ENCODE data around the gene HINT2.

The HINT2 gene

DNA sequence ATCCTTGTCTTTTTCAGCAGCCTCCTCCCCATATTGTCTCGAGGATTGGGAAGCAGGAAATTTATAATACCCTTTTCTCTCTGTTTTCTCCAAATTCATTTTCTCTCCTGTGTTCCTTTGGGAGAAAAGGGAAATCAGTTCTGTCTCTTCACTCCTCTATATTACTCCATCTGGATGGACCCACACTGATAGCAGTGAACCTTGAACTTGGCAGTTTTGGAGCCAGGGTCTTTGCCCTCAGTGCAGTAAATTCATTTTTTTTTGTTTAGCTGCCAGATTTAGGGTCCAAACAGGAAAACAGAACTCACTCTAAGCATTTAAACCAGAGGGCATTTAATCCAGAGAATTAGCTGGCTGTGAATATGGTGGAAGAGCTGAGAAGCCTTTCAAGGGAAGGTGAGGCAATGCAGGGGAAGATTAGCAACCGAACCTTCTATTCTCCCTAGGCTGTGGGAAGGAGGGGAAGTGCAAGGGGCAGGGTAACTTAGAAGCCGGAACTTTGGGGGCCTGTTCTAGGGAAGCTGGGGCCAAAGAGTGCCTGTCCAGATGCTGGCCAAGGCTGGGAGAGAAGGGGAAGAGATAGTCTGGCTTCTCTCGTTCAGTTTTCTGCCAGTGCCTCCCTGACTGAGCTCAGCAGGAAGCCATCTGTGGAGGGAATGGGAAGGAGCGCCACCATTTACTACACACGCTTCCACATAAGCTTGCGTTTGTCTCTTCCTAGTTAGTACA is 39.8 kb downstream of the HINT2 start:
- DNase-seq (ENCODE audit: low read depth), result no peak

DNA sequence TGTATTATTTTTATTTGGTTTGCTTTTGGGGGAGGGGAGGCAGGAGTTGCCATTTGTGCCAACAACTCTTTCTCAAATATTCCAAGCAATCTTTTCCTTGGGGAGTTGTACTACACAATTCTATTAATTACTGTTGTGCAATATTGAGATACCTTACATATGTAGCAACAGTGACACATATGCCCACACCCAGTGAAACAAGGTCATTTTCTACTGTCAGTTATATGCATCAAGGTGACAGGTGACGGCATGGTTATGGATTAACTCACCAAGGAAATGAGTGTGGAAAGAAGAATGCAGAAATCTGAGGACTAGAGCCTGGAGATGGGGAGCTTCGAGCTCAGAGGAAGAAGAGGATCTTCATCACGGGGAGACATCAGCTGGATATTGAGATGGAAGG is 42.9 kb downstream of the HINT2 start:
- DNase-seq (ENCODE audit: low read depth), result no peak

DNA sequence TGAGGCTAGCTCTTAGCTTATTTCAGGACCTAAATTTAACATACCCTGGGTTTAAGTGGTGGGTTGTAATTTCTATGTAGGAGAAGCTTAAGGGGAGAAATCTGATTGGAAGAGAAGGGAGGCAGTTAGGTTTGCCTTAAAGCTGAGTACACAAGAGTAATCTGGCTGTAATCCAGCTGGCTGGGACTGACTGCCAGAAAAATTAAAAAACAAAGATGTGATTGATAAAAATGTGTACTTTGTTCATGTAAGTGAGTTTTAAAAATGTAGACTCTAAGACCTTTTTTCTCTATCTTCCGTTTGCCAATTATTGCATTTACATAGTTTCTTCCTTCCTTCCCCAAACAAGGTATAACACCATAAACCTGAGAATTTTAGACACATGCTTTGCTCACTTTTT is 43.3 kb downstream of the HINT2 start:
- DNase-seq (ENCODE audit: low read depth), result no peak

DNA sequence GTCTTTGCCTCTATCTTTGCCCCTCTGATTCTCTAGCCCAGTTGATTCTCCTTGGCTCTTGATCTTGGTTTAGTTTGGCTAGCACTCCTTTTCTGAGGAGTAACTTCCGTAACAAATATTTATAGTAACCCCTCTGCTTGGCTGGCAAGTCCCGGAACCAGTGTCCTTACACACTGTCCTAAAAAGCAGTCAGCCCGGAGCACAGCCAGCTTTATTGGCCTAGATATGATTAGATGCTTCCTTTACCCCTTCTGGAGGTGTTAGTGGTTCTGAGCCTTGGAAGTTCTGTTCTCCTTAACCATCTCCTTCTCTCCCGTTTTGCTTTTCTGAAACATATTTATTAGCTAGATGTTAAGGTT is 43.8 kb downstream of the HINT2 start:
- no peak for DNase-seq (ENCODE audit: low read depth)

DNA sequence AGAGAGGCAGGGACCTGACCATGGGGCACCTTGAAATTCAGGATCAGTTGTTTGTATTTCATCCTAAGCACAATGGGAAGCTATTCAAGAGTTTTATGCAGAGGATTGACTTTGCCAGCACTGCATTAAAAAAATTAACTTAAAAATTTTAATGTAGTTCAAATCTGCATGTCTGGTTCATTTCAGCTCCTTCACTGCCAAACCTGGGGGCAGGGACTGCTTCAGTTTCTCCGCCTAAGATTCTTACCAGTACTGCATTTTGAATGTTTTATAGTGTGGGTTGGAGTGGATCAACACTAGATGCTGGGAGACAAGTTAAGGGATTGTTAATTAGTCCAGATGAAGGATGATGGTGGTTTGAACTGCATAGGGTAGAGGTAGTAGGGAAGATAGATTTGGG is 45.1 kb downstream of the HINT2 start:
- no peak for DNase-seq (ENCODE audit: low read depth)

GRCh38 chr9:35767458-35767857 is 47.4 kb downstream of the HINT2 start:
- DNase-seq (ENCODE audit: low read depth), result no peak

DNA sequence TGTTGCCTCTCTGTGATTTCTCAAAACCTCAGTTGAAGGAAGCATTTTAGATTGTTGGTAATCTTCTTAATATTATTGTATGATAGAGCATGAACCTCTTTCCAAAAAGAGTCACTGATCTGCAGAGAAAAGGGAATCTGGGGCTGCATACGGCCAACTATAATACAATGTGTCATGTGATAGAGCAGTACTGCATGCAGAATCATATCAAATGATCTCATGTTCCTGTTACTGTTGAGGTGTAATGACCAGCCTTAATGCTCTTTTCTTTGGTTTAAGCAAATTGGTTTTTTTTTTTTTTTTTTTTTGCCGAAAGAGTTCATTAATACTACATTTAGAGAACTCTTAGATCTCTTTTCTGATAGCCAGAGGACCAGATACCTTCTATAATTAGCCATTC is 47.8 kb downstream of the HINT2 start:
- no peak for DNase-seq (ENCODE audit: low read depth)

- no peak for DNase-seq (ENCODE audit: low read depth)
Observed at GRCh38 chr9:35763803-35764202, 51.0 kb downstream of the HINT2 start.

DNA sequence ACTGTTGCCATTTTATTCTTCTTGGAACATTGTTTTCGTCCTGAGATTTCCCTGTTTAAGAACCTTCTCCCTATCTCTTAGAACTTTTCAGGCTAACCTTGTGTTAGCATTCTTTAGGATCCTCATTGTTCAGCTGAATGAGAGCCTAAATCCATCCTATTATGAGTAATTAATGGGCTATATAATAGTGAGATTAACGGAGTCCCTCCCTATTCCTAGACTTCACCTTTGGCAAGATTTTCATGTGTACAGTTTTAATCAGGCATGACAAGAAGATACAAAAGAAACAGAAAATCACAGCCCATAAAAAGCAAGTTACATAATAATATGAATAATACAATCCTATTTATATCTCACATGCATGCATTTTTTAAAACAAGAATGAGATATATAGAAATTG is 51.7 kb downstream of the HINT2 start:
- DNase-seq (ENCODE audit: low read depth), result no peak

Measured in GM04503 (cell line).